ENCODE measurements around the gene LRRC4C. TPM values are rescaled to one million over a fixed set of nuclear protein-coding genes. Genes with fewer than 3 reads are reported as not detected.
"Not testable (repeated sequence)": the region's sequence is repeated elsewhere in the genome, so short reads cannot be mapped to it uniquely, and the experiment has no call there.

Gene LRRC4C
- total RNA-seq, 2 experiments from 2014 or later, result not detected

DNA sequence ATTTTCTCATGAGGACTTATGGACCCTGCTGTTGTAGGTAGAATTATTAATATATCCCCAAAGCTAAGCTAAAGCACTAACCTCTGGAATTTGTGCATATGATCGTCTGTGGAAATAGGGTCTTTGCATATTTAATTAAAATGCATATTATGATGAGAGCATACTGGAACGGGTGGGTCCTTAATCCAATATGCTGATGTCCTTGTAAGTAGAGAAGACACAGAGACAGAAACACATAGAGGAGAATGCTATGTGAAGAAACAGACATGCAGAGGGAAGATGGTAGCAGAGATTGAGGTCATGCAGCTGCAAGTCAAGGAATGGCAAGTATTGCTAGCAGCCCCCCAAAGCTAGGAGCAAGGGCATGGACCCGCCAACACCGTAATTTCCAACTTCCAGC is 439.2 kb downstream of the LRRC4C start:
- CTCF ChIA-PET, result no interaction called here
- H3K4me3 ChIP-seq (ENCODE audit: low read length), result no peak overlapping the region
- POLR2A ChIA-PET, result no interaction called here
- H3K9me3 ChIP-seq (ENCODE audit: control insufficient read depth in 1 of 2, insufficient read depth in 1 of 2, low read length in 2 of 2), result peaks cover 0 to 6% of the 10 kb centered on the region in 2 experiments
- H3K4me1 Mint-ChIP-seq (ENCODE audit: low read depth), result no peaks in the 10 kb centered on the region
- H3K4me3 Mint-ChIP-seq, result no peak overlapping the region
- TF ChIP-seq, protein P1, sequence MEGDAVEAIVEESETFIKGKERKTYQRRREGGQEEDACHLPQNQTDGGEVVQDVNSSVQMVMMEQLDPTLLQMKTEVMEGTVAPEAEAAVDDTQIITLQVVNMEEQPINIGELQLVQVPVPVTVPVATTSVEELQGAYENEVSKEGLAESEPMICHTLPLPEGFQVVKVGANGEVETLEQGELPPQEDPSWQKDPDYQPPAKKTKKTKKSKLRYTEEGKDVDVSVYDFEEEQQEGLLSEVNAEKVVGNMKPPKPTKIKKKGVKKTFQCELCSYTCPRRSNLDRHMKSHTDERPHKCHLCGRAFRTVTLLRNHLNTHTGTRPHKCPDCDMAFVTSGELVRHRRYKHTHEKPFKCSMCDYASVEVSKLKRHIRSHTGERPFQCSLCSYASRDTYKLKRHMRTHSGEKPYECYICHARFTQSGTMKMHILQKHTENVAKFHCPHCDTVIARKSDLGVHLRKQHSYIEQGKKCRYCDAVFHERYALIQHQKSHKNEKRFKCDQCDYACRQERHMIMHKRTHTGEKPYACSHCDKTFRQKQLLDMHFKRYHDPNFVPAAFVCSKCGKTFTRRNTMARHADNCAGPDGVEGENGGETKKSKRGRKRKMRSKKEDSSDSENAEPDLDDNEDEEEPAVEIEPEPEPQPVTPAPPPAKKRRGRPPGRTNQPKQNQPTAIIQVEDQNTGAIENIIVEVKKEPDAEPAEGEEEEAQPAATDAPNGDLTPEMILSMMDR (IDR thresholded peaks at IDR 0.05), result no peak
- H3K27ac ChIP-seq (ENCODE audit: low read depth in 1 of 2, low read length in 2 of 2), result no peak overlapping the region
- no peak for ATAC-seq (ENCODE audit: poor library complexity)
- no peak for DNase-seq
- no peaks in the 10 kb centered on the region for H3K36me3 ChIP-seq (ENCODE audit: insufficient read depth, low read length)
- no peaks in the 10 kb centered on the region for H3K4me1 ChIP-seq (ENCODE audit: insufficient read depth, low read length)
- intact Hi-C loops (cut with DNase I, micrococcal nuclease), result no loop called here
- peaks cover 5% of the 10 kb centered on the region for H3K9me3 Mint-ChIP-seq
- no peak overlapping the region for H3K27ac Mint-ChIP-seq
- H3K36me3 Mint-ChIP-seq (ENCODE audit: low read depth), result no peaks in the 10 kb centered on the region
- H3K27me3 ChIP-seq (ENCODE audit: control insufficient read depth in 1 of 2, insufficient read depth in 2 of 2, low read length in 2 of 2), result no peaks in the 10 kb centered on the region
- H3K27me3 Mint-ChIP-seq, result no peaks in the 10 kb centered on the region

- H3K4me3 Mint-ChIP-seq; intact Hi-C loops (cut with DNase I, micrococcal nuclease); H3K27me3 ChIP-seq (ENCODE audit: control insufficient read depth in 1 of 2, insufficient read depth in 2 of 2, low read length in 2 of 2); H3K36me3 Mint-ChIP-seq (ENCODE audit: low read depth); H3K4me1 ChIP-seq (ENCODE audit: insufficient read depth, low read length); H3K9me3 ChIP-seq (ENCODE audit: control insufficient read depth in 1 of 2, insufficient read depth in 1 of 2, low read length in 2 of 2); H3K27ac Mint-ChIP-seq; H3K27ac ChIP-seq (ENCODE audit: low read depth in 1 of 2, low read length in 2 of 2); H3K36me3 ChIP-seq (ENCODE audit: insufficient read depth, low read length); CTCF ChIA-PET; POLR2A ChIA-PET; DNase-seq; H3K4me3 ChIP-seq (ENCODE audit: low read length); H3K4me1 Mint-ChIP-seq (ENCODE audit: low read depth); H3K9me3 Mint-ChIP-seq; H3K27me3 Mint-ChIP-seq; ATAC-seq (ENCODE audit: poor library complexity): not testable (repeated sequence)
Observed at GRCh38 chr11:41019666-41020065, 439.8 kb downstream of the LRRC4C start.

GRCh38 chr11:41018224-41018623 is 441.2 kb downstream of the LRRC4C start:
- Histone ChIP-seq H3K4me3 (ENCODE audit: low read length) (no peak overlapping the region), H3K27me3 (ENCODE audit: control insufficient read depth in 1 of 2, insufficient read depth in 2 of 2, low read length in 2 of 2) (no peaks in the 10 kb centered on the region), H3K4me1 (ENCODE audit: insufficient read depth, low read length) (no peaks in the 10 kb centered on the region), H3K27ac (ENCODE audit: low read depth in 1 of 2, low read length in 2 of 2) (no peak overlapping the region), H3K36me3 (ENCODE audit: insufficient read depth, low read length) (no peaks in the 10 kb centered on the region), H3K9me3 (ENCODE audit: control insufficient read depth in 1 of 2, insufficient read depth in 1 of 2, low read length in 2 of 2) (peaks cover 0 to 11% of the 10 kb centered on the region in 2 experiments)
- H3K27ac Mint-ChIP-seq, result no peak overlapping the region
- POLR2A ChIA-PET, result no interaction called here
- no peak overlapping the region for H3K4me3 Mint-ChIP-seq
- TF ChIP-seq, protein P1 (IDR thresholded peaks at IDR 0.05), result no peak
- H3K4me1 Mint-ChIP-seq (ENCODE audit: low read depth), result no peaks in the 10 kb centered on the region
- H3K27me3 Mint-ChIP-seq, result no peaks in the 10 kb centered on the region
- H3K9me3 Mint-ChIP-seq, result peaks cover 4% of the 10 kb centered on the region
- no peak for DNase-seq
- no peak for ATAC-seq (ENCODE audit: poor library complexity)
- H3K36me3 Mint-ChIP-seq (ENCODE audit: low read depth), result no peaks in the 10 kb centered on the region
- intact Hi-C loops (cut with DNase I, micrococcal nuclease), result no loop called here
- CTCF ChIA-PET, result no interaction called here

DNA sequence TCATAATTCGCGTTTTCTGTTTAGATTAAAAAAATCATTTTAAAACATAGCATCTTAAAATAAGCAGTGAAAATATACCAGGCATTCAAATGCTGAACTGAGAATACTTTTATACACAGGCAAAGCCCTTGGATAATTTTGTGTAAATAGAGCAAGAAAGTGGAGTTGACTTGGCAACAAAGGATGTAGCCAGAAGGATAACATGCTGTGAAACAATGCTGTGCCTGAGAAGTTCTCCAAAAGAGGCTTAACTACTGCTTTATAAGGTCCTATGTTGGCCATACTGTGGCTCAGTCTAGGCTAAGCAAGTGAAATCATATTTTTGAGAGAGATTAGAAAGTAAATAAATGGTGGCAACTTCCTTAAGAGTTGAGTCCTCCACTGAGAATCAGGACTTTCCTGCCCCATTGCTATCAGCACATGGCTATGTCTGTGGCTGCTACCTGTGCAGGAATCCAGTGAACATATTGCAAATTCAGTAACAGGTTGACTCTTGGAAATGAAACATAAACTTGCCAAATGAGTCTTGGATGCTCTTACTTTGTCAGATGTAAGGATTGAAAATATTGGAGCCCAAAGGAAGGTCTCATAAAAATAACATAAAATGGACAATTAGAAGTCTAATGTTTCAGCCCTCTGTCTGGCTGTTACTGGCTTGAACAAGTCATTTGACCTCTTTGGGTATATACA is 448.9 kb downstream of the LRRC4C start:
- H3K36me3 Mint-ChIP-seq (ENCODE audit: low read depth), result no peaks in the 10 kb centered on the region
- TF ChIP-seq, protein P1 (IDR thresholded peaks at IDR 0.05), result no peak
- Histone ChIP-seq H3K27me3 (ENCODE audit: control insufficient read depth in 1 of 2, insufficient read depth in 2 of 2, low read length in 2 of 2) (no peaks in the 10 kb centered on the region), H3K9me3 (ENCODE audit: control insufficient read depth in 1 of 2, insufficient read depth in 1 of 2, low read length in 2 of 2) (peaks cover 0 to 7% of the 10 kb centered on the region in 2 experiments), H3K36me3 (ENCODE audit: insufficient read depth, low read length) (no peaks in the 10 kb centered on the region), H3K4me1 (ENCODE audit: insufficient read depth, low read length) (no peaks in the 10 kb centered on the region), H3K27ac (ENCODE audit: low read depth in 1 of 2, low read length in 2 of 2) (no peak overlapping the region), H3K4me3 (ENCODE audit: low read length) (no peak overlapping the region)
- no peaks in the 10 kb centered on the region for H3K27me3 Mint-ChIP-seq
- H3K27ac Mint-ChIP-seq, result no peak overlapping the region
- no peak overlapping the region for H3K4me3 Mint-ChIP-seq
- intact Hi-C loops (cut with DNase I, micrococcal nuclease), result no loop called here
- H3K9me3 Mint-ChIP-seq, result peaks cover 22% of the 10 kb centered on the region
- ChIA-PET POLR2A (no interaction called here), CTCF (no interaction called here)
- no peak for ATAC-seq (ENCODE audit: poor library complexity)
- no peak for DNase-seq
- no peaks in the 10 kb centered on the region for H3K4me1 Mint-ChIP-seq (ENCODE audit: low read depth)

Data from CD4-positive, alpha-beta T cell (primary cell).